Measurements from ENCODE around the gene FASTKD3. TPM values are rescaled to one million over a fixed set of nuclear protein-coding genes. Genes with fewer than 3 reads are reported as not detected.

The FASTKD3 gene
- total RNA-seq, 1 experiment from 2014 or later, result 9.9 TPM

DNA sequence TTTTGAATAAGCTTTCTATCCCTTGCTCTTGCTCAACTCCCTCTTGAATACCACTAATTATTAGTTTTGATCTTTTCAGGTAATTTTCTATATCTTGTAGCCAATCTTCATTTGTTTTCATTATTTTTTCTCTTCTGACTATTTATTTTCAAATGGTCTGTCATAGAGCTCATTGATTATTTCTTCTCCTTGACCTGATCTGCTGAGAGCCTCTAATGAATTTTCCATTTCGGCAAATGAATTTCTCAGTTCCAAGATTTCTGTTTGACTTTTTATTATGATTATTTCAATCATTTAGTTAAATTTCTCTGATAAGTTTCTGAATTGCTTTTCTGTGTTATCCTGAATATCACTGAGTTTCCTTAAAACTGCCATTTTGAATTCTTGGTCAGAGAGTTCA, 39.5 kb upstream of the FASTKD3 start:
- intact Hi-C loops (cut with micrococcal nuclease; ENCODE audit: unreplicated experiment) (no loop called here), in situ Hi-C loops (cut with HindIII; ENCODE audit: low pct_unique_long_range_greater_than_20kb, low sequenced_read_pairs) (no loop called here)
- no peak for DNase-seq (ENCODE audit: low read depth, low spot score)
- Histone ChIP-seq H3K36me3 (ENCODE audit: control insufficient read depth, insufficient read depth, low read length) (no peaks in the 10 kb centered on the region; the same call in 1 of the 2 replicates), H3K27ac (ENCODE audit: low read length) (no peak overlapping the region), H3K9me3 (ENCODE audit: control insufficient read depth, insufficient read depth, low read depth, low read length) (peaks cover 17% of the 10 kb centered on the region), H3K27me3 (ENCODE audit: control insufficient read depth, insufficient read depth, low read length) (no peaks in the 10 kb centered on the region), H3K4me1 (ENCODE audit: control insufficient read depth, insufficient read depth, low read length) (no peaks in the 10 kb centered on the region), H3K4me3 (ENCODE audit: low read depth in 2 of 2, low read length in 2 of 2) (no peak overlapping the region)
- no peak for ATAC-seq
- ChIA-PET CTCF (no interaction called here), POLR2A (no interaction called here)
- no TSS peak for BruUV-seq (replicated peaks)
- TF ChIP-seq, protein P1, sequence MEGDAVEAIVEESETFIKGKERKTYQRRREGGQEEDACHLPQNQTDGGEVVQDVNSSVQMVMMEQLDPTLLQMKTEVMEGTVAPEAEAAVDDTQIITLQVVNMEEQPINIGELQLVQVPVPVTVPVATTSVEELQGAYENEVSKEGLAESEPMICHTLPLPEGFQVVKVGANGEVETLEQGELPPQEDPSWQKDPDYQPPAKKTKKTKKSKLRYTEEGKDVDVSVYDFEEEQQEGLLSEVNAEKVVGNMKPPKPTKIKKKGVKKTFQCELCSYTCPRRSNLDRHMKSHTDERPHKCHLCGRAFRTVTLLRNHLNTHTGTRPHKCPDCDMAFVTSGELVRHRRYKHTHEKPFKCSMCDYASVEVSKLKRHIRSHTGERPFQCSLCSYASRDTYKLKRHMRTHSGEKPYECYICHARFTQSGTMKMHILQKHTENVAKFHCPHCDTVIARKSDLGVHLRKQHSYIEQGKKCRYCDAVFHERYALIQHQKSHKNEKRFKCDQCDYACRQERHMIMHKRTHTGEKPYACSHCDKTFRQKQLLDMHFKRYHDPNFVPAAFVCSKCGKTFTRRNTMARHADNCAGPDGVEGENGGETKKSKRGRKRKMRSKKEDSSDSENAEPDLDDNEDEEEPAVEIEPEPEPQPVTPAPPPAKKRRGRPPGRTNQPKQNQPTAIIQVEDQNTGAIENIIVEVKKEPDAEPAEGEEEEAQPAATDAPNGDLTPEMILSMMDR (IDR thresholded peaks at IDR 0.05), result no peak
- TF ChIP-seq TCF7L2 (IDR thresholded peaks at IDR 0.05; ENCODE audit: low read depth, low read length) (no peak), POLR2AphosphoS5 (IDR thresholded peaks at IDR 0.05; ENCODE audit: low read depth, low read length) (no peak), SIN3A (IDR thresholded peaks at IDR 0.05; ENCODE audit: borderline replicate concordance, insufficient read depth, low read depth, low read length) (no peak)
- TF ChIP-seq, protein P2, sequence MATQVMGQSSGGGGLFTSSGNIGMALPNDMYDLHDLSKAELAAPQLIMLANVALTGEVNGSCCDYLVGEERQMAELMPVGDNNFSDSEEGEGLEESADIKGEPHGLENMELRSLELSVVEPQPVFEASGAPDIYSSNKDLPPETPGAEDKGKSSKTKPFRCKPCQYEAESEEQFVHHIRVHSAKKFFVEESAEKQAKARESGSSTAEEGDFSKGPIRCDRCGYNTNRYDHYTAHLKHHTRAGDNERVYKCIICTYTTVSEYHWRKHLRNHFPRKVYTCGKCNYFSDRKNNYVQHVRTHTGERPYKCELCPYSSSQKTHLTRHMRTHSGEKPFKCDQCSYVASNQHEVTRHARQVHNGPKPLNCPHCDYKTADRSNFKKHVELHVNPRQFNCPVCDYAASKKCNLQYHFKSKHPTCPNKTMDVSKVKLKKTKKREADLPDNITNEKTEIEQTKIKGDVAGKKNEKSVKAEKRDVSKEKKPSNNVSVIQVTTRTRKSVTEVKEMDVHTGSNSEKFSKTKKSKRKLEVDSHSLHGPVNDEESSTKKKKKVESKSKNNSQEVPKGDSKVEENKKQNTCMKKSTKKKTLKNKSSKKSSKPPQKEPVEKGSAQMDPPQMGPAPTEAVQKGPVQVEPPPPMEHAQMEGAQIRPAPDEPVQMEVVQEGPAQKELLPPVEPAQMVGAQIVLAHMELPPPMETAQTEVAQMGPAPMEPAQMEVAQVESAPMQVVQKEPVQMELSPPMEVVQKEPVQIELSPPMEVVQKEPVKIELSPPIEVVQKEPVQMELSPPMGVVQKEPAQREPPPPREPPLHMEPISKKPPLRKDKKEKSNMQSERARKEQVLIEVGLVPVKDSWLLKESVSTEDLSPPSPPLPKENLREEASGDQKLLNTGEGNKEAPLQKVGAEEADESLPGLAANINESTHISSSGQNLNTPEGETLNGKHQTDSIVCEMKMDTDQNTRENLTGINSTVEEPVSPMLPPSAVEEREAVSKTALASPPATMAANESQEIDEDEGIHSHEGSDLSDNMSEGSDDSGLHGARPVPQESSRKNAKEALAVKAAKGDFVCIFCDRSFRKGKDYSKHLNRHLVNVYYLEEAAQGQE (IDR thresholded peaks at IDR 0.05; ENCODE audit: insufficient read depth in 1 of 2, low read depth in 2 of 2, low read length in 1 of 2), result no peak

DNA sequence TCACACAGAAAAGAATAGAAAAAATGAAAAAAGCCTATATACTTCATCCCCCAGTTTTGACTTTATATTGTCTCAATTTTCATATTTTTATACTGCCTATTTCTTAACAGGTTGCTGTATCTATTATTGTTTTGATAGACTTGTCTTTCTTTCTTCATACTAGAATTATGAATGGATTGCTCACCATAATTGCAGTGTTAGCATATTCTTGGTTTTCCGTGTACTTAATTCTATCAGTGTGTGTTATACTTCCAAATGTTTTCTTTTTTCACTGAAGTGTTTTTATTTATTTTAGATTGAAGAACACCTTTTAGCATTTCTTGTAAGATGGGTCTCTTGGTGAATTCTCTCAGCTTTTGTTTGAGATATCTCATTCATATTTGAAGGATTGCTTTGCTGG, 38.8 kb upstream of the FASTKD3 start:
- in situ Hi-C loops (cut with HindIII; ENCODE audit: low pct_unique_long_range_greater_than_20kb, low sequenced_read_pairs) (no loop called here), intact Hi-C loops (cut with micrococcal nuclease; ENCODE audit: unreplicated experiment) (no loop called here)
- Histone ChIP-seq H3K36me3 (ENCODE audit: control insufficient read depth, insufficient read depth, low read length) (no peaks in the 10 kb centered on the region; the same call in 1 of the 2 replicates), H3K4me1 (ENCODE audit: control insufficient read depth, insufficient read depth, low read length) (no peaks in the 10 kb centered on the region), H3K27ac (ENCODE audit: low read length) (no peak overlapping the region), H3K27me3 (ENCODE audit: control insufficient read depth, insufficient read depth, low read length) (no peaks in the 10 kb centered on the region), H3K9me3 (ENCODE audit: control insufficient read depth, insufficient read depth, low read depth, low read length) (peaks cover 17% of the 10 kb centered on the region), H3K4me3 (ENCODE audit: low read depth in 2 of 2, low read length in 2 of 2) (no peak overlapping the region)
- ChIA-PET CTCF (no interaction called here), POLR2A (no interaction called here)
- ATAC-seq, result no peak
- BruUV-seq (replicated peaks), result no TSS peak
- DNase-seq (ENCODE audit: low read depth, low spot score), result no peak
- TF ChIP-seq, protein P1 (IDR thresholded peaks at IDR 0.05), result no peak
- no peak for TF ChIP-seq POLR2AphosphoS5 (IDR thresholded peaks at IDR 0.05; ENCODE audit: low read depth, low read length)

DNA sequence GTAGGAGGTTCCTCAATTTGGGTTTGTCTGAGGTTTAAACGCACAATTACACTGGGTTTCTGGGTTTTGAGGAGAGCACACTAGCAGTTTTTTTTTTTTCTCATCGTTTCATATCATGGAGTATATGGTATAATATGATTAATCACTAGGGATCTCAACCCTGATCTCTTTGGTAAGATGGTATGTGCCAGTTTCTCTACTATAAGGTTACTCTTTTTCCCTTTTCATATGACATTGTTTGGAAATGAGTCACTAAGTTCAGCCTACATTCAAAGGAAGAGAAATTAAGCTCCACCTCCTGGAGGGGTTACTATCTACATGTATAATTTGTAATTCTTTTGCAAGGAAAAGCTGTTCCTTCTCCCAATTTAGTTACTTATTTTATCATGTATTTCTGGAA, 35.3 kb upstream of the FASTKD3 start:
- Histone ChIP-seq H3K27me3 (ENCODE audit: control insufficient read depth, insufficient read depth, low read length) (no peaks in the 10 kb centered on the region), H3K9me3 (ENCODE audit: control insufficient read depth, insufficient read depth, low read depth, low read length) (peaks cover 17% of the 10 kb centered on the region), H3K4me1 (ENCODE audit: control insufficient read depth, insufficient read depth, low read length) (no peaks in the 10 kb centered on the region), H3K27ac (ENCODE audit: low read length) (no peak overlapping the region), H3K4me3 (ENCODE audit: low read depth in 2 of 2, low read length in 2 of 2) (no peak overlapping the region), H3K36me3 (ENCODE audit: control insufficient read depth, insufficient read depth, low read length) (peaks cover 9% of the 10 kb centered on the region)
- DNase-seq (ENCODE audit: low read depth, low spot score) (no peak), ATAC-seq (no peak)
- intact Hi-C loops (cut with micrococcal nuclease; ENCODE audit: unreplicated experiment), result no loop called here
- in situ Hi-C loops (cut with HindIII; ENCODE audit: low pct_unique_long_range_greater_than_20kb, low sequenced_read_pairs), result no loop called here
- CTCF ChIA-PET, result no interaction called here
- no TSS peak for BruUV-seq (replicated peaks)
- TF ChIP-seq POLR2AphosphoS5 (IDR thresholded peaks at IDR 0.05; ENCODE audit: low read depth, low read length) (no peak), SIN3A (IDR thresholded peaks at IDR 0.05; ENCODE audit: borderline replicate concordance, insufficient read depth, low read depth, low read length) (no peak)
- TF ChIP-seq, protein P2 (IDR thresholded peaks at IDR 0.05; ENCODE audit: insufficient read depth in 1 of 2, low read depth in 2 of 2, low read length in 1 of 2), result no peak
- TF ChIP-seq, protein P1 (IDR thresholded peaks at IDR 0.05), result no peak
- POLR2A ChIA-PET, result no interaction called here

Measured in Panc1 (cell line).